Skeletal muscle satellite cell (primary cell): ENCODE measurements around the gene WNK4.
A peak's percentile ranks its signal among the peaks of the same experiment; 100 is the strongest.

Experiments
- H3K27me3 ChIP-seq: 2 replicates; pipeline ENCODE4 v1.7.0; 2013; ENCODE audit warnings: low read length; ENCODE audit not compliant: control insufficient read depth, insufficient read depth
- H3K36me3 ChIP-seq: 2 replicates; pipeline ENCODE4 v1.7.0; 2013; ENCODE audit warnings: mild to moderate bottlenecking, control low read depth, low read length; ENCODE audit not compliant: insufficient read depth
- H3K4me1 ChIP-seq: 2 replicates; pipeline ENCODE4 v1.7.0; 2013; ENCODE audit warnings: low read length; ENCODE audit not compliant: control insufficient read depth, insufficient read depth
- H3K4me2 ChIP-seq: 2 replicates; pipeline ENCODE4 v1.7.0; 2013; ENCODE audit warnings: mild to moderate bottlenecking, low read length
- H3K4me3 ChIP-seq: 2 replicates; pipeline ENCODE4 v1.7.0; 2013; ENCODE audit warnings: low read length
- H3K9ac ChIP-seq: 2 replicates; pipeline ENCODE4 v1.7.0; 2013; ENCODE audit warnings: mild to moderate bottlenecking, low read depth, low read length, moderate library complexity
- H3K9me3 ChIP-seq: replicated peaks from 2 replicates; pipeline ENCODE4 v1.7.0; 2013; ENCODE audit warnings: mild to moderate bottlenecking, control low read depth, low read length

The WNK4 gene

DNA sequence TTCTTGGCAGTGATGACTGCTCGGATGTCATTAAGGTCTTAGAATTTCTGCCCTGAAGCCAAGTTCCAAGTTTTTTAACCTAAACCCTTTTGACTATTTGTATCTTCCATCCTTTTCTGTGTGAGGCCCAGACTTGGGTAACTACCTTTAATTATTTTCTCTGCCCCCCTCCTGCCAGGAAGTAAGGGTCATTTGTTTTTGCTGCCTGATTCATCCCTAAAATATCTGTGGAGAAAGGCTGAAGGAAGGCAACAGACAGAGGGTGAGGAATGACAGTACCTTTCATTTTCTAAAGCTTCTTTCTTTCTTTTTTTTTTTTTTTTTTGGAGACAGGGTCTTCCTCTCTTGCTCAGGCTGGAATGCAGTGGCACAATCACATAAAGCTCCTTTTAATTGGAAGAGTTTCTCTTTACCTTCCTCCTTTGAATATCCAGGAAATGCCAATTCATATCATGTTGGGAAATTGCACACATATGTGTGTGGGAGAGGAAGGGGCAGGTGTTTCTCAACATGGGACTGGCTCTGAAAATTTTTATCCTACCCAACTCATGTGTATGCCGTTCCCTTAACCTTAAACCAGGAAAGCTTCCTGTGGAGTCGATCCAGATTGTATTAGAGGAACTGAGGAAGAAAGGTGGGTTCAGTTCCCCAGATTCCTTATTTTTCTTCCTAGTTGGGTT lies 6.2 kb upstream of the WNK4 start:
- Histone ChIP-seq H3K4me2 (peak overlapping the region; percentile 91), H3K9ac (peak overlapping the region; percentile 90), H3K27me3 (no peaks in the 10 kb centered on the region), H3K4me1 (peaks cover 24% of the 10 kb centered on the region), H3K4me3 (peak overlapping the region; percentile 85), H3K36me3 (peaks cover 24% of the 10 kb centered on the region), H3K9me3 (no peaks in the 10 kb centered on the region)

GRCh38 chr17:42775534-42776098 lies 4.8 kb upstream of the WNK4 start:
- no peak overlapping the region for H3K4me2 ChIP-seq
- no peaks in the 10 kb centered on the region for H3K9me3 ChIP-seq
- H3K4me1 ChIP-seq: peaks cover 33% of the 10 kb centered on the region
- peaks cover under 1% of the 10 kb centered on the region for H3K27me3 ChIP-seq
- H3K4me3 ChIP-seq: no peak overlapping the region
- no peak overlapping the region for H3K9ac ChIP-seq
- peaks cover 28% of the 10 kb centered on the region for H3K36me3 ChIP-seq

DNA sequence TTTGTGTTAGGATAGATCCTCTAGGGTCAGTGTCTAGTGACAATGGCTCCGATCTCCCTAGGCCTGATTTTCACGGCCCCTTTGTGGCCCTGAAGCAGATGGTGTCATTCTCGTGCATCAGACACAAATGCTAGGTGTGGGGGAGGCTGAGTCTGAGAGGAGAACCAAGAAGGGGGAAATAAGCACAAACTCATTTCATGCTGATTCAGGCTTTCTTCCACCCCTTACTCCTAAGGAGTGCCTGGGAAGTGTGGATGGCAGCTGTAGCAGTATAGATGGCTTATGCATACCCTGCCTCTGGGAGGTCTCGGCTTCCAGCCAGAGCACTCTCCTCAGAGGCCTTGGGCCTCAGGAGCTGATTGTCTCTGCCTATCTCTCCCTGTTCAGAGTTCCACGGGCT lies 1.8 kb upstream of the WNK4 start:
- H3K36me3 ChIP-seq: peaks cover 28% of the 10 kb centered on the region
- peaks cover 23% of the 10 kb centered on the region for H3K27me3 ChIP-seq
- H3K9me3 ChIP-seq: no peaks in the 10 kb centered on the region
- H3K4me2 ChIP-seq: no peak overlapping the region
- peaks cover 57% of the 10 kb centered on the region for H3K4me1 ChIP-seq
- H3K9ac ChIP-seq: no peak overlapping the region
- no peak overlapping the region for H3K4me3 ChIP-seq

- no peak overlapping the region for H3K4me2 ChIP-seq
- H3K9me3 ChIP-seq: no peaks in the 10 kb centered on the region
- no peak overlapping the region for H3K4me3 ChIP-seq
- H3K4me1 ChIP-seq: peaks cover 58% of the 10 kb centered on the region
- peaks cover 28% of the 10 kb centered on the region for H3K36me3 ChIP-seq
- H3K27me3 ChIP-seq: peaks cover 31% of the 10 kb centered on the region
- H3K9ac ChIP-seq: no peak overlapping the region
These were observed 990 bp upstream of the WNK4 start for GRCh38 chr17:42779304-42779935.

DNA sequence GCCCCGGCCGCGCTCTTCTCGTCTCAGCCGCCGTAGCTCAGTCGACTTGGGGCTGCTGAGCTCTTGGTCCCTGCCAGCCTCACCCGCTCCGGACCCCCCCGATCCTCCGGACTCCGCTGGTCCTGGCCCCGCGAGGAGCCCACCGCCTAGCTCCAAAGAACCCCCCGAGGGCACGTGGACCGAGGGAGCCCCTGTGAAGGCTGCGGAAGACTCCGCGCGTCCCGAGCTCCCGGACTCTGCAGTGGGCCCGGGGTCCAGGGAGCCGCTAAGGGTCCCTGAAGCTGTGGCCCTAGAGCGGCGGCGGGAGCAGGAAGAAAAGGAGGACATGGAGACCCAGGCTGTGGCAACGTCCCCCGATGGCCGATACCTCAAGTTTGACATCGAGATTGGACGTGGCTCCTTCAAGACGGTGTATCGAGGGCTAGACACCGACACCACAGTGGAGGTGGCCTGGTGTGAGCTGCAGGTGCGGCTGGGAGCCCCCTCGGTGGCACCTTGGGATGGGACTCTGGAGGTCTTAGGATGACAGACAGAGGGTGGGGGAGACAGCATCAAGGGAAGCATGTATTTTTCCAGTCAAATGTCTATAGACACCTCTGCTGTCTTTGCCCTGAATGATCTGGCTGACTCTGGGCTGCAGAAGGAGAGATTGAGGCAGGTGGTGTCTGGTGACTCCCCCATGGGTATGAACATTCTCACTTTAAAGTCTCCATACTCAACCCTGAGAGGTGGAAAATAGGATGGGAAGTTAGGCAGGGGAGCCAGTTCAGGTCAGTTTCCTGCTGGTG lies 635 bp downstream of the WNK4 start:
- peaks cover 29% of the 10 kb centered on the region for H3K36me3 ChIP-seq
- peaks cover 50% of the 10 kb centered on the region for H3K4me1 ChIP-seq
- peak overlapping the region; percentile 80 for H3K9ac ChIP-seq
- H3K4me3 ChIP-seq: peak overlapping the region; percentile 73
- H3K27me3 ChIP-seq: peaks cover 46% of the 10 kb centered on the region
- peak overlapping the region; percentile 93 for H3K4me2 ChIP-seq
- no peaks in the 10 kb centered on the region for H3K9me3 ChIP-seq

DNA sequence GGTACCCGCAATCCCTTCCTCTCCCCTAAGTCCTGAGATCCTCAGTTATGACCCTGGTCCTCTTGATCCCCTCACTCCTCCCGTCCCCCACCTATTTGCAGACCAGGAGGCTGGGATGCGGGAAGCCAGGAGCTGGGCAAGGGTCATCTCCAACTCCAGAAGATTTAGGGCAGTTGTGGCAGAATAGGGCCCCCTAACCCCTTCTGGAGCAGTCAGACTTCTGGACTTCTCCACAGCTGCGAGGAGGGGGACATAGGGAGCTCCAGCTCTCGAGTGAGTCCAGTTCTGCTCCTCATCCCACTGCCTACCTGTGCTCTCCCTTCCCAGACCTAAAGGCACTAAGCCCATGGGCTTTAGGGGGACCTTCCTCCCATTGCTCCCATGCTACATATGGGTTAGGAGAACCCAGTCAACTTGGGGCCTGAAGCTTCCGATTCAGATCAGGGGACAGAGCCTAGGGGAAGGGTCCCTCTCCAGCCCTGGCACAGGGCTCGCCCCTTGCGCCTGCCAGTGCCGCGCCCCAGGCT lies 1.3 kb downstream of the WNK4 start:
- Histone ChIP-seq H3K36me3 (peaks cover 29% of the 10 kb centered on the region), H3K4me1 (peaks cover 50% of the 10 kb centered on the region), H3K4me3 (peak overlapping the region; percentile 73)

GRCh38 chr17:42782166-42783061 lies 2.0 kb downstream of the WNK4 start:
- H3K4me3 ChIP-seq: peak overlapping the region; percentile 73

More for the DNA sequence above, 1.3 kb downstream of the WNK4 start:
- peak overlapping the region; percentile 80 for H3K9ac ChIP-seq
- peak overlapping the region; percentile 93 for H3K4me2 ChIP-seq
- peaks cover 48% of the 10 kb centered on the region for H3K27me3 ChIP-seq
- no peaks in the 10 kb centered on the region for H3K9me3 ChIP-seq

DNA sequence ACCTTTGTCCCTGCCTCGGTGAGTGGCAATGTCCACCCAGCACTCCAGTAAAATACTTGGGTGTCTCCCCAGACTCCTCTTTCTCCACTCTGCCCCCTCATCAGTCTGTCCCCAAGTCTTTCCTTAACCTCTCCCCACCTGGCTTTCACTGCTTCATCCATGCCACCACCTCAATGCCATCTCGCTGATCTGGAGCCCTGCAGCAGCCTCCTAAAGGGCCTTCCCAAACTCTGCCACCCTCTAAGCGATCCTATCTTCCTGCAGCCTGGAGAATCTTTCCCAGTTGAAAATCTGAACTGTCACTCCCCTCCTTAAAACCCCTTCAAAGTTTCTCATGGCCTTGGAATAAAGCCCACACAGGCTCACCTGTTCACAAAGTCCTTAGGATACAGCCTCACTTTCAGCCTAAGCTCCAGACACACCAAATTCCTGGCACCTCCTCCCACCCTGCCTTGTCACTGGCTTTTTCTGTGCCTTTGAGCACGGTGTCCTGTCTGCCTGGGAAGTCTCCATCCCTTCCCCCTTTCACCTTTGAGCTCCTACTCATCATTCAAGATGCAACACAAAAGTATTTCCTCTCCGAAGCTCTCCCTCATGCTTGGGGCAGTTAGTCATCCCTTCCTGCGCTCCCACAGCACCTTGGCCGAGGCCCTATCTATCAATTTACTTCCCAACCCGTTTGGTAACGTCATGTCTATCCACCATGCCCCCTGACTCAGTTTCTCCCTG lies 2.8 kb downstream of the WNK4 start:
- no peaks in the 10 kb centered on the region for H3K9me3 ChIP-seq
- peaks cover 48% of the 10 kb centered on the region for H3K27me3 ChIP-seq
- H3K4me1 ChIP-seq: peaks cover 50% of the 10 kb centered on the region
- H3K9ac ChIP-seq: peak overlapping the region; percentile 28
- peak overlapping the region; percentile 93 for H3K4me2 ChIP-seq
- H3K4me3 ChIP-seq: peak overlapping the region; percentile 73
- H3K36me3 ChIP-seq: peaks cover 23% of the 10 kb centered on the region

More at GRCh38 chr17:42782166-42783061, 2.0 kb downstream of the WNK4 start:
- Histone ChIP-seq H3K36me3 (peaks cover 29% of the 10 kb centered on the region), H3K27me3 (peaks cover 48% of the 10 kb centered on the region), H3K4me2 (peak overlapping the region; percentile 93), H3K9me3 (no peaks in the 10 kb centered on the region), H3K9ac (peak overlapping the region; percentile 28), H3K4me1 (peaks cover 50% of the 10 kb centered on the region)

DNA sequence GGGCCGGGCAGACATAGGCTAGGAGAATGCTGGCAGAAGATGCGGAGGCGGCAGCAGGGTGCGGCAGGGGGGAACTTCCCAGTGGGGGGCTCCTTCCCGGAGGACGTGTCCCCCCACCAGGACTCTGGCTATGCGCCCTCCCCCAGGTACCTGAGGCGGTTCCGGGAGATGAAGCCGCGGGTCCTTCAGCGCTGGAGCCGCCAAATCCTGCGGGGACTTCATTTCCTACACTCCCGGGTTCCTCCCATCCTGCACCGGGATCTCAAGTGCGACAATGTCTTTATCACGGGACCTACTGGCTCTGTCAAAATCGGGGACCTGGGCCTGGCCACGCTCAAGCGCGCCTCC lies 3.4 kb downstream of the WNK4 start:
- H3K27me3 ChIP-seq: peaks cover 48% of the 10 kb centered on the region
- peaks cover 23% of the 10 kb centered on the region for H3K36me3 ChIP-seq
- no peaks in the 10 kb centered on the region for H3K9me3 ChIP-seq
- H3K4me1 ChIP-seq: peaks cover 50% of the 10 kb centered on the region
- peak overlapping the region; percentile 49 for H3K4me3 ChIP-seq
- H3K4me2 ChIP-seq: peak overlapping the region; percentile 93
- H3K9ac ChIP-seq: no peak overlapping the region

DNA sequence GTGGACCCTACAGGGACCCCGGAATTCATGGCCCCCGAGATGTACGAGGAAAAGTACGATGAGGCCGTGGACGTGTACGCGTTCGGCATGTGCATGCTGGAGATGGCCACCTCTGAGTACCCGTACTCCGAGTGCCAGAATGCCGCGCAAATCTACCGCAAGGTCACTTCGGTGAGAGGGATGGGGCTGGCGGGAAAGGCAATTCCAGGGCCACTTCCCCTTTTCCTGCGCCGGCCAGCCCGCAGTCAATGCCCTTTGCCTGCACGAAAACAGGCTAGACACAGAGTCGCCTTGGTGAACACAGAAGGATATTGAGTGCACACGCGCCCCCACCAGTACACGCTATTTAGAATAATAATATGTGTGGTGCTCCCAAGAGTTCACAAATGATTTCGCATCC lies 4.0 kb downstream of the WNK4 start:
- Histone ChIP-seq H3K4me3 (no peak overlapping the region), H3K9ac (no peak overlapping the region), H3K36me3 (peaks cover 18% of the 10 kb centered on the region), H3K4me2 (peak overlapping the region; percentile 93), H3K9me3 (no peaks in the 10 kb centered on the region), H3K27me3 (peaks cover 48% of the 10 kb centered on the region), H3K4me1 (peaks cover 50% of the 10 kb centered on the region)
